Heart left ventricle (tissue), 13 donors: Measurements from ENCODE around the gene TAS2R4.

ENCODE experiments used
- POLR2A ChIP-seq, 2 donors: fragments of 450-650 bp; IDR thresholded peaks; one replicate each; pipeline ENCODE4 v1.6.1; 2017; ENCODE audit warnings: antibody characterized with exemption in 2 of 2, mild to moderate bottlenecking in 2 of 2, moderate library complexity in 2 of 2
- TF ChIP-seq, protein P1 (sequence below), 12 donors: fragments of 200-600 bp; sonication (generic) in 4 of 12; IDR thresholded peaks; one replicate each; pipeline versions ENCODE4 v1.5.0 to v1.8.0; 2018 to 2022; ENCODE audit warnings: antibody characterized with exemption in 12 of 12, mild to moderate bottlenecking in 5 of 12
- donor health status: ischemic (EF 13 %, LVEDD 7.1; RV severe dilation, severe dysfunction).
- donor health status: DM: no; HTN: yes; CAD: no.
- donor health status: DM: no; HTN: no; CAD: no.
- donor health status: ischemic (EF 25% LVEDD 6.9; RV normal size, moderate dysfunction).
- donor health status: ischemic (EF 25% LVEDD 5.7; RV mildly dilated, moderate dysfunction).
- donor health status: ischemic (EF 35%, LVEDD 5.7; RV mildly dilated, moderate dysfunction).
- donor health status: nonischemic (EF 11% LVEDD 7.7; RV severe dilation, severe dysfunction).
- donor health status: DM: yes; HTN: yes; CAD: no.
- donor health status: PGD.
- donor health status: ischemic (EF 29% LVEDD 5.4; RV normal size, mild dysfunction).
- donor health status: nonischemic (EF 23%, LVEDD 6.1; RV moderate dilation, normal function).

GRCh38 chr7:141731476-141732149, 44.9 kb upstream of the TAS2R4 start:
- TF ChIP-seq POLR2A (IDR thresholded peaks at IDR 0.05), result no peak
- TF ChIP-seq, protein P1, sequence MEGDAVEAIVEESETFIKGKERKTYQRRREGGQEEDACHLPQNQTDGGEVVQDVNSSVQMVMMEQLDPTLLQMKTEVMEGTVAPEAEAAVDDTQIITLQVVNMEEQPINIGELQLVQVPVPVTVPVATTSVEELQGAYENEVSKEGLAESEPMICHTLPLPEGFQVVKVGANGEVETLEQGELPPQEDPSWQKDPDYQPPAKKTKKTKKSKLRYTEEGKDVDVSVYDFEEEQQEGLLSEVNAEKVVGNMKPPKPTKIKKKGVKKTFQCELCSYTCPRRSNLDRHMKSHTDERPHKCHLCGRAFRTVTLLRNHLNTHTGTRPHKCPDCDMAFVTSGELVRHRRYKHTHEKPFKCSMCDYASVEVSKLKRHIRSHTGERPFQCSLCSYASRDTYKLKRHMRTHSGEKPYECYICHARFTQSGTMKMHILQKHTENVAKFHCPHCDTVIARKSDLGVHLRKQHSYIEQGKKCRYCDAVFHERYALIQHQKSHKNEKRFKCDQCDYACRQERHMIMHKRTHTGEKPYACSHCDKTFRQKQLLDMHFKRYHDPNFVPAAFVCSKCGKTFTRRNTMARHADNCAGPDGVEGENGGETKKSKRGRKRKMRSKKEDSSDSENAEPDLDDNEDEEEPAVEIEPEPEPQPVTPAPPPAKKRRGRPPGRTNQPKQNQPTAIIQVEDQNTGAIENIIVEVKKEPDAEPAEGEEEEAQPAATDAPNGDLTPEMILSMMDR (IDR thresholded peaks at IDR 0.05), result peak in 1 of 12 donors; percentile 14
